ENCODE results near the gene NSMCE1. TPM values are rescaled to one million over a fixed set of nuclear protein-coding genes. Genes with fewer than 3 reads are reported as not detected.

Gene NSMCE1
- total and polyA plus RNA-seq, 2 of the 8 experiments (the other 6 are each of a cell fraction or from before 2014, with no cell fraction given), result 8.1 to 16.6 TPM

DNA sequence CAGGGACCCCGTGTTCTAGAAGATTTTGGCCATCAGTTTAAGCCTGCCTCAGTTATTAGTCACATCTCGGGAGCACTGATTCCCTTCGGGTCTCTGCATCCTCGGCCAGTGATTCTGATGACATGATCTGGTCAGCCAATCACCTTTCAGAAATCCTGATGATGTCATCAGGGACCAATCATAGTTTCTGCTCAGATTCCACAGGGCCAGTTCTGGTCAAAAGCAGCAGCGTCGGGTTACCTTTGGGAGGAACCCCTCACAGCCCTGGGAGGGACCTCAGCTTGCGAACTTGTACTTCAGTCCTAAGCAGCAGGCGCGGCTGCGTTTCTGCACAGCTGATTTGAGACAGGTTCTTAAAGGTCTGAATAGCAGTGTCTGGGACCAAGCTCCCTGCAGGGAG is 51.3 kb downstream of the NSMCE1 start:
- no peak overlapping the region; a peak in 1 of 7 replicates for H3K9ac ChIP-seq (replicated peaks in 1 of 4; ENCODE audit: extremely low read depth in 1 of 4, low read depth in 3 of 4, low read length in 3 of 4)
- H3K14ac ChIP-seq (ENCODE audit: insufficient read length), result no peak overlapping the region
- no peak overlapping the region for H3K4me3 ChIP-seq (ENCODE audit: extremely low read depth in 1 of 4, insufficient read depth in 2 of 4, low read depth in 3 of 4, low read length in 4 of 4)
- H3K4me2 ChIP-seq (ENCODE audit: insufficient read depth in 1 of 2, low read depth in 2 of 2, low read length in 2 of 2), result no peak overlapping the region
- H4K8ac ChIP-seq (ENCODE audit: extremely low read depth, insufficient read depth, low read length), result no peak overlapping the region
- H2BK20ac ChIP-seq (ENCODE audit: low read length), result no peak overlapping the region
- no peak overlapping the region for H3K4ac ChIP-seq (replicated peaks; ENCODE audit: insufficient read length, low read depth, low read length)
- H4K5ac ChIP-seq (ENCODE audit: insufficient read length, low read depth, low read length), result no peak overlapping the region
- 83% methylated on average over 10 of the region's 10 CpGs; no CpG with 5 or more reads in 1 of the 2 experiments for WGBS, 2 experiments (ENCODE audit: extremely low coverage in 1 of 2, insufficient coverage in 1 of 2, insufficient read length in 1 of 2, insufficient replicate concordance in 2 of 2, low coverage in 1 of 2, low lambda C conversion rate in 2 of 2, missing lambda C conversion rate in 1 of 2)
- H3K79me2 ChIP-seq (ENCODE audit: control insufficient read depth in 1 of 2, insufficient read depth in 2 of 2, low read length in 2 of 2), result no peaks in the 10 kb centered on the region
- H4K20me1 ChIP-seq (replicated peaks in 1 of 2; ENCODE audit: control insufficient read depth in 1 of 2, insufficient read depth in 2 of 2, low read length in 2 of 2), result peaks cover 0 to 2% of the 10 kb centered on the region in 2 experiments
- no peak for TF ChIP-seq TAF7 (optimal IDR thresholded peaks at IDR 0.05; ENCODE audit: borderline replicate concordance, low read depth, low read length)
- TF ChIP-seq CREB1 (IDR thresholded peaks at IDR 0.05), result 0 out of 2 replicates have a peak, but pooled peaks have one; percentile 16
- no peak for TF ChIP-seq TBP (IDR thresholded peaks at IDR 0.05; ENCODE audit: low read depth, low read length)
- TF ChIP-seq SIX5 (IDR thresholded peaks at IDR 0.05; ENCODE audit: low read depth, low read length), result no peak
- 0 out of 2 replicates have a peak, but pooled peaks have one; percentile 44 for TF ChIP-seq JUND (IDR thresholded peaks at IDR 0.05; ENCODE audit: low read length)
- TF ChIP-seq ATF2 (IDR thresholded peaks at IDR 0.05; ENCODE audit: low read length), result peak; percentile 90; the same call in 1 of the 2 replicates
- POLR2A ChIA-PET (ENCODE audit: partially characterized antibody), result interaction anchor here (0.7 kb wide), 1 partner anchor 10 kb away, joined by 3 read pairs; no protein-coding TSS in a partner anchor
- no peak overlapping the region for H2BK12ac ChIP-seq (ENCODE audit: low read depth, low read length)
- H3K36me3 ChIP-seq (ENCODE audit: control insufficient read depth in 2 of 4, insufficient read depth in 4 of 4, low read length in 3 of 4), result peaks cover 0 to 5% (median 0%) of the 10 kb centered on the region in 4 experiments; a peak in 1 of 8 replicates
- no peak overlapping the region for H2BK5ac ChIP-seq (ENCODE audit: low read depth, low read length)
- no peak overlapping the region for H2AK5ac ChIP-seq (ENCODE audit: low read depth, low read length)
- H2BK15ac ChIP-seq (ENCODE audit: low read length), result no peak overlapping the region
- no peaks in the 10 kb centered on the region for H3K23me2 ChIP-seq (ENCODE audit: low read depth, low read length)
- H3K56ac ChIP-seq (replicated peaks; ENCODE audit: insufficient read length, low read depth, low read length), result no peak overlapping the region
- H3K9me3 ChIP-seq (ENCODE audit: insufficient read depth in 2 of 2, low read depth in 1 of 2, low read length in 1 of 2), result no peaks in the 10 kb centered on the region
- CTCF ChIA-PET (ENCODE audit: partially characterized antibody), result interaction anchor here (0.8 to 1.3 kb wide), 3 partner anchors 13 to 151 kb away, joined by 3 read pairs; no protein-coding TSS in a partner anchor
- no peaks in the 10 kb centered on the region for H3K4me1 ChIP-seq (replicated peaks in 1 of 4; ENCODE audit: control insufficient read depth in 3 of 4, insufficient read depth in 4 of 4, low read length in 3 of 4)
- H4K91ac ChIP-seq (replicated peaks; ENCODE audit: insufficient read length, low read length), result no peak overlapping the region
- no peak overlapping the region for H2AFZ ChIP-seq (ENCODE audit: low read length)
- H3K27ac ChIP-seq (ENCODE audit: low read depth, low read length), result no peak overlapping the region
- H3K27me3 ChIP-seq (replicated peaks in 1 of 4; ENCODE audit: control insufficient read depth in 3 of 4, extremely low read depth in 1 of 4, insufficient read depth in 3 of 4, low read length in 3 of 4), result no peaks in the 10 kb centered on the region
- 0 out of 2 replicates have a peak, but pooled peaks cover 3% of the 10 kb centered on the region for H3K79me1 ChIP-seq (ENCODE audit: low read depth, low read length)
- no peak overlapping the region for H3K18ac ChIP-seq (ENCODE audit: extremely low read depth, low read length)
- H2BK120ac ChIP-seq (replicated peaks; ENCODE audit: low read depth, low read length), result no peak overlapping the region
- FAIRE-seq (peak; percentile 71), DNase-seq (ENCODE audit: low read depth in 1 of 2, low spot score in 2 of 2) (no peak)
- no peak overlapping the region for H3K23ac ChIP-seq (ENCODE audit: insufficient read length)

Measured in H1 (cell line).